ENCODE data around the gene NCR2. TPM values are rescaled to one million over a fixed set of nuclear protein-coding genes. Genes with fewer than 3 reads are reported as not detected.

Gene NCR2
- total RNA-seq (not detected), polyA plus RNA-seq (not detected)
- long read RNA-seq, donor 1 = 0 reads
- long read RNA-seq, donor 2 = 0 reads
- long read RNA-seq, donor 3 = 0 reads

GRCh38 chr6:41335296-41335695, at the start of gene NCR2:
Gene NCR2, plus strand, starts transcription at chr6:41335608. Its CDS starts 269 bp downstream, at chr6:41335877.
- no peaks in the 10 kb centered on the region for H3K9me3 ChIP-seq
- WGBS, 3 donors = 81 to 94% (median 92%) methylated on average over 3 to 5 of the region's 5 CpGs
- H3K4me3 ChIP-seq = no peak within 1 kb of the TSS
- H3K27ac ChIP-seq = no peak within 1 kb of the TSS
- no peaks in the 10 kb centered on the region for H3K27me3 ChIP-seq
- H3K36me3 ChIP-seq = no peaks in the 10 kb centered on the region
- no peak for DNase-seq
- H3K4me1 ChIP-seq (ENCODE audit: insufficient read depth) = no peaks in the 10 kb centered on the region
- intact Hi-C loops (cut with DNase I) = no loop called here
- TF ChIP-seq POLR2A (IDR thresholded peaks at IDR 0.05) = no peak
- TF ChIP-seq CTCF (IDR thresholded peaks at IDR 0.05) = no peak

- Histone ChIP-seq H3K9me3 (no peaks in the 10 kb centered on the region), H3K27me3 (no peaks in the 10 kb centered on the region), H3K4me1 (ENCODE audit: insufficient read depth) (no peaks in the 10 kb centered on the region), H3K4me3 (no peak within 1 kb of the TSS), H3K27ac (no peak within 1 kb of the TSS), H3K36me3 (no peaks in the 10 kb centered on the region)
- intact Hi-C loops (cut with DNase I) = no loop called here
- TF ChIP-seq CTCF (IDR thresholded peaks at IDR 0.05) (no peak), EP300 (IDR thresholded peaks at IDR 0.05) (no peak), POLR2A (IDR thresholded peaks at IDR 0.05) (no peak)
- DNase-seq = no peak
- WGBS, 3 donors = 75 to 82% (median 75%) methylated on average over 8 of the region's 8 CpGs
Measured at GRCh38 chr6:41286544-41287346, 48.7 kb upstream of the NCR2 start, which contains the start of gene TREM1. Gene TREM1, minus strand, starts transcription at chr6:41286682. Its CDS starts 27 bp downstream, at chr6:41286655.

GRCh38 chr6:41288030-41288753, 47.2 kb upstream of the NCR2 start:
- intact Hi-C loops (cut with DNase I) = no loop called here
- H3K4me3 ChIP-seq = no peak overlapping the region

More at GRCh38 chr6:41288030-41288753, 47.2 kb upstream of the NCR2 start:
- TF ChIP-seq EP300 (IDR thresholded peaks at IDR 0.05) (no peak), CTCF (IDR thresholded peaks at IDR 0.05) (no peak), POLR2A (IDR thresholded peaks at IDR 0.05) (no peak)
- DNase-seq = no peak
- 35 to 44% (median 42%) methylated on average over 6 of the region's 6 CpGs for WGBS, 3 donors
- Histone ChIP-seq H3K27me3 (no peaks in the 10 kb centered on the region), H3K27ac (no peak overlapping the region), H3K9me3 (no peaks in the 10 kb centered on the region), H3K4me1 (ENCODE audit: insufficient read depth) (no peaks in the 10 kb centered on the region), H3K36me3 (no peaks in the 10 kb centered on the region)

Data from ovary (tissue), 10 donors.